Endodermal cell (in vitro differentiated cells): ENCODE measurements around the gene SPEM2. TPM values are rescaled to one million over a fixed set of nuclear protein-coding genes. Genes with fewer than 3 reads are reported as not detected.
A peak's percentile ranks its signal among the peaks of the same experiment; 100 is the strongest.

Source experiments
- DNase-seq: peaks from one replicate; pipeline ENCODE4 v3.0.0-alpha.2; 2017
- H3K27ac ChIP-seq: 2 replicates; pipeline ENCODE4 v1.5.1; 2013; ENCODE audit warnings: mild to moderate bottlenecking, low read depth, low read length, moderate library complexity
- H3K27me3 ChIP-seq: 2 replicates; pipeline ENCODE4 v1.6.1; 2013; ENCODE audit warnings: mild to moderate bottlenecking, low read length, moderate library complexity; ENCODE audit not compliant: insufficient read depth, control insufficient read depth, poor library complexity, severe bottlenecking
- H3K36me3 ChIP-seq: 2 replicates; pipeline ENCODE4 v1.7.0; 2013; ENCODE audit warnings: mild to moderate bottlenecking, low read length, moderate library complexity; ENCODE audit not compliant: control insufficient read depth, insufficient read depth
- H3K4me1 ChIP-seq: one replicate; pipeline ENCODE4 v1.7.0; 2013; ENCODE audit warnings: low read length; ENCODE audit not compliant: control insufficient read depth, insufficient read depth
- H3K4me3 ChIP-seq: 2 replicates; pipeline ENCODE4 v1.5.1; 2013; ENCODE audit warnings: mild to moderate bottlenecking, low read length, moderate library complexity
- H3K9ac ChIP-seq: 2 replicates; pipeline ENCODE4 v1.6.1; 2013; ENCODE audit warnings: mild to moderate bottlenecking, low read length, moderate library complexity; ENCODE audit not compliant: poor library complexity, severe bottlenecking; ENCODE audit errors: extremely low read depth
- H3K9me3 ChIP-seq: 2 replicates; pipeline ENCODE4 v1.6.1; 2013; ENCODE audit warnings: mild to moderate bottlenecking, low read length, moderate library complexity; ENCODE audit not compliant: control insufficient read depth
- H3K27ac Mint-ChIP-seq: 2 replicates; pipeline ENCODE4 v1.8.0; 2020; ENCODE audit warnings: mixed read lengths
- H3K27me3 Mint-ChIP-seq: 2 replicates; pipeline ENCODE4 v1.8.0; 2021; ENCODE audit warnings: mild to moderate bottlenecking, mixed read lengths; ENCODE audit not compliant: insufficient read depth
- H3K36me3 Mint-ChIP-seq: 2 replicates; pipeline ENCODE4 v1.8.0; 2020; ENCODE audit warnings: low read depth, mixed read lengths
- H3K4me1 Mint-ChIP-seq: 2 replicates; pipeline ENCODE4 v1.8.0; 2020; ENCODE audit warnings: mixed read lengths
- H3K4me3 Mint-ChIP-seq: 2 replicates; pipeline ENCODE4 v1.8.0; 2020; ENCODE audit warnings: mild to moderate bottlenecking, moderate library complexity, mixed read lengths
- H3K9me3 Mint-ChIP-seq: 2 replicates; pipeline ENCODE4 v1.8.0; 2020; ENCODE audit warnings: mild to moderate bottlenecking, mixed read lengths
- CTCF ChIP-seq: fragments of 200-600 bp; sonication (generic); conservative IDR thresholded peaks from 2 replicates; pipeline ENCODE4 v1.5.0; 2021; ENCODE audit warnings: antibody characterized with exemption, mild to moderate bottlenecking
- WGBS, 2 experiments: methylation state at CpG; one replicate each; pipeline versions ENCODE4 v1.1.5 to v1.1.7; 2013; ENCODE audit warnings: missing lambda C conversion rate in 2 of 2, mixed read lengths in 1 of 2; ENCODE audit not compliant: insufficient coverage in 1 of 2, insufficient read length in 1 of 2; 5-methylcytosine and 5-hydroxymethylcytosine counted together
- total RNA-seq, 2 donors: library from RNA; stranded (reverse); fragmentation: NEBNext Ultra II Directional in 1 of 2; extraction: Animal tissue kit (Norgen Biotek cat#: 25700) in 1 of 2; gene quantifications; 2 replicates in 1 of 2; 3 replicates in 1 of 2; pipeline ENCODE4 v1.2.1, GENCODE V29; 2021

SPEM2 gene
- total RNA-seq, 2 donors from 2014 or later = not detected

GRCh38 chr17:7460850-7461660, 35.6 kb downstream of the SPEM2 start:
- H3K4me1 ChIP-seq = no peaks in the 10 kb centered on the region
- H3K27ac Mint-ChIP-seq = no peak overlapping the region
- DNase-seq = peak; percentile 83
- H3K4me1 Mint-ChIP-seq = peaks cover 3% of the 10 kb centered on the region
- no peak overlapping the region for H3K4me3 Mint-ChIP-seq
- H3K36me3 ChIP-seq = no peaks in the 10 kb centered on the region
- peaks cover 16% of the 10 kb centered on the region for H3K36me3 Mint-ChIP-seq
- no peaks in the 10 kb centered on the region for H3K9me3 ChIP-seq
- H3K27me3 Mint-ChIP-seq = no peaks in the 10 kb centered on the region
- no peak for TF ChIP-seq CTCF
- no peak overlapping the region for H3K9ac ChIP-seq
- no peak overlapping the region for H3K4me3 ChIP-seq
- WGBS, 2 experiments = 86 to 90% methylated on average over 5 to 7 of the region's 7 CpGs
- no peaks in the 10 kb centered on the region for H3K27me3 ChIP-seq
- H3K27ac ChIP-seq = no peak overlapping the region
- H3K9me3 Mint-ChIP-seq = no peaks in the 10 kb centered on the region

GRCh38 chr17:7462474-7463371, 37.3 kb downstream of the SPEM2 start:
- no peaks in the 10 kb centered on the region for H3K9me3 ChIP-seq
- no peaks in the 10 kb centered on the region for H3K9me3 Mint-ChIP-seq
- no peaks in the 10 kb centered on the region for H3K27me3 ChIP-seq
- no peak overlapping the region for H3K4me3 ChIP-seq
- H3K4me1 Mint-ChIP-seq = peaks cover 3% of the 10 kb centered on the region
- no peak overlapping the region for H3K9ac ChIP-seq
- H3K27me3 Mint-ChIP-seq = no peaks in the 10 kb centered on the region
- no peak overlapping the region for H3K27ac Mint-ChIP-seq
- no peak overlapping the region for H3K4me3 Mint-ChIP-seq
- no peak for TF ChIP-seq CTCF
- no peak overlapping the region for H3K27ac ChIP-seq
- peaks cover 22% of the 10 kb centered on the region for H3K36me3 Mint-ChIP-seq
- WGBS, 2 experiments = 95% methylated on average over 29 to 44 of the region's 44 CpGs
- DNase-seq = peak; percentile 45
- H3K36me3 ChIP-seq = peaks cover 11% of the 10 kb centered on the region
- H3K4me1 ChIP-seq = no peaks in the 10 kb centered on the region

DNA sequence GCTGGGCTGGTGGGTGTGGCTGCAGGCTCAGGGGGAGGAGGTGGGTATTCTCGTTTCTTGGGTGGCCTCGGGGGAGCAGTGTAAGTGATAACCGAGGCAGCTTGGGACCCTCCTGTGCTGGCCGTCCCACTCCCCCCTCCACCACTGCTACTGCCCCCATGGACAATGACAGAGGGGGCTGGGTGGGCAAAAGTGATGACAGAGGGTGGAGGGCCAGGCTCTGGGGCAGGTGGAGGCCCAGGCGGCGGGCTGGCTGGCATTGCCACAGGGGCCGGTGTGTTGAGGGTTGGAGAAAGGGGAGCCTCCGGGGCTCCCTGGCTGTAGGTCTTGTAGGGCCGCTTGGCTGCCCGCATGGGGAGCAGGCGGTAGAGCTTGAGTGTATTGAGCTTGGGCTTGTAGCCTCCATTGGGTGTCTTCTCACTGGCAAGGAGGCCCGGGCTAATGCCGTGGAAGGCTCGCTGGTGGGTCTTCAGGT, 38.0 kb downstream of the SPEM2 start:
- H3K27me3 ChIP-seq = no peaks in the 10 kb centered on the region
- Mint-ChIP-seq H3K9me3 (no peaks in the 10 kb centered on the region), H3K36me3 (peaks cover 22% of the 10 kb centered on the region), H3K27me3 (no peaks in the 10 kb centered on the region), H3K4me1 (peaks cover 3% of the 10 kb centered on the region), H3K4me3 (no peak overlapping the region), H3K27ac (no peak overlapping the region)
- H3K4me3 ChIP-seq = no peak overlapping the region
- peaks cover 11% of the 10 kb centered on the region for H3K36me3 ChIP-seq
- no peaks in the 10 kb centered on the region for H3K4me1 ChIP-seq
- H3K9ac ChIP-seq = no peak overlapping the region
- no peak for DNase-seq
- 95 to 100% methylated on average over 6 to 13 of the region's 14 CpGs for WGBS, 2 experiments
- H3K9me3 ChIP-seq = no peaks in the 10 kb centered on the region
- no peak overlapping the region for H3K27ac ChIP-seq
- TF ChIP-seq CTCF = no peak
